GM18498 (cell line): ENCODE data around the gene GTSE1.

Experiments used
- ATAC-seq: cut with Tn5 transposase; IDR thresholded peaks from one replicate; pipeline ENCODE4 v1.9.1; 2021; ENCODE audit warnings: mild to moderate bottlenecking, moderate library complexity; ENCODE audit not compliant: unreplicated experiment

The GTSE1 gene

GRCh38 chr22:46376908-46377524, 80.3 kb downstream of the GTSE1 start:
- no peak for ATAC-seq

- no peak for ATAC-seq
Observed at GRCh38 chr22:46377525-46378425, 81.1 kb downstream of the GTSE1 start.

GRCh38 chr22:46378426-46379065, 81.9 kb downstream of the GTSE1 start:
- ATAC-seq: no peak

- ATAC-seq: no peak
Observed at GRCh38 chr22:46379066-46379930, 82.6 kb downstream of the GTSE1 start.

- ATAC-seq: no peak
Observed at GRCh38 chr22:46380069-46380468, 83.4 kb downstream of the GTSE1 start.
